Keratinocyte (primary cell): Measurements from ENCODE around the gene ANG. TPM values are rescaled to one million over a fixed set of nuclear protein-coding genes. Genes with fewer than 3 reads are reported as not detected.
A peak's percentile ranks its signal among the peaks of the same experiment; 100 is the strongest.

ENCODE experiments used
- DNase-seq: peaks from one replicate; pipeline ENCODE4 v3.0.0-alpha.2; 2011; ENCODE audit warnings: low read depth, missing footprints, low spot score
- FAIRE-seq: peaks from 2 replicates; lab custom pipeline; 2011; peaks lifted over from hg19 to GRCh38; lab: Jason Lieb, UNC
- H2AFZ ChIP-seq: 2 replicates; pipeline ENCODE4 v1.6.0; 2012; ENCODE audit warnings: low read length, control low read depth, inconsistent platforms; ENCODE audit not compliant: control insufficient read depth
- H3K27ac ChIP-seq: 2 replicates; pipeline ENCODE4 v1.5.1; 2011; ENCODE audit warnings: low read length; ENCODE audit not compliant: control insufficient read depth, insufficient read depth
- H3K27me3 ChIP-seq: 3 replicates; pipeline ENCODE4 v1.6.0; 2011; ENCODE audit warnings: low read length; ENCODE audit not compliant: control insufficient read depth, insufficient read depth; ENCODE audit errors: extremely low read depth
- H3K36me3 ChIP-seq, 2 experiments: 2 replicates in 1 of 2; 3 replicates in 1 of 2; pipeline ENCODE4 v1.5.1; 2011; ENCODE audit warnings: low read length in 2 of 2, mild to moderate bottlenecking in 1 of 2; ENCODE audit not compliant: control insufficient read depth in 2 of 2, insufficient read depth in 2 of 2; ENCODE audit errors: extremely low read depth in 1 of 2
- H3K4me1 ChIP-seq: 3 replicates; pipeline ENCODE4 v1.5.1; 2011; ENCODE audit warnings: low read length; ENCODE audit not compliant: control insufficient read depth, insufficient read depth; ENCODE audit errors: extremely low read depth
- H3K4me2 ChIP-seq: 3 replicates; pipeline ENCODE4 v1.6.0; 2011; ENCODE audit warnings: low read depth, low read length; ENCODE audit not compliant: control insufficient read depth, insufficient read depth; ENCODE audit errors: extremely low read depth
- H3K4me3 ChIP-seq, 3 experiments: fragments of 200-600 bp in 1 of 3; sonication (generic) in 1 of 3; 2 replicates in 2 of 3; 3 replicates in 1 of 3; pipeline ENCODE4 v1.5.1; 2011 to 2016; ENCODE audit warnings: low read length in 3 of 3, mild to moderate bottlenecking in 3 of 3, control low read depth in 2 of 3, inconsistent platforms in 1 of 3, low read depth in 1 of 3, mixed read lengths in 1 of 3, mixed run types in 1 of 3, moderate library complexity in 1 of 3; ENCODE audit not compliant: control insufficient read depth in 2 of 3, insufficient read depth in 2 of 3; ENCODE audit errors: extremely low read depth in 1 of 3
- H3K79me2 ChIP-seq: 2 replicates; pipeline ENCODE4 v1.6.0; 2012; ENCODE audit warnings: low read length; ENCODE audit not compliant: control insufficient read depth, insufficient read depth
- H3K9ac ChIP-seq: 3 replicates; pipeline ENCODE4 v1.6.0; 2011; ENCODE audit warnings: low read length; ENCODE audit not compliant: control insufficient read depth, insufficient read depth; ENCODE audit errors: extremely low read depth
- H3K9me1 ChIP-seq: 3 replicates; pipeline ENCODE4 v1.6.0; 2011; ENCODE audit warnings: low read length; ENCODE audit not compliant: control insufficient read depth, insufficient read depth; ENCODE audit errors: extremely low read depth
- H3K9me3 ChIP-seq: 2 replicates; pipeline ENCODE4 v1.5.1; 2012; ENCODE audit warnings: low read depth, low read length; ENCODE audit not compliant: control insufficient read depth
- H4K20me1 ChIP-seq: 3 replicates; pipeline ENCODE4 v1.6.0; 2011; ENCODE audit warnings: low read length; ENCODE audit not compliant: control insufficient read depth, insufficient read depth; ENCODE audit errors: extremely low read depth
- CTCF ChIP-seq, 3 experiments: IDR thresholded peaks in 1 of 3; conservative IDR thresholded peaks in 1 of 3; optimal IDR thresholded peaks in 1 of 3; 2 replicates in 2 of 3; 3 replicates in 1 of 3; pipeline versions ENCODE3 to v1.5.1; 2011; ENCODE audit warnings: low read length in 3 of 3, mild to moderate bottlenecking in 3 of 3, moderate library complexity in 2 of 3, control low read depth in 1 of 3, inconsistent platforms in 1 of 3; ENCODE audit not compliant: insufficient read depth in 2 of 3; ENCODE audit errors: extremely low read depth in 1 of 3
- EZH2 ChIP-seq: IDR thresholded peaks from one replicate; pipeline ENCODE4 v1.6.1; 2012; ENCODE audit warnings: inconsistent platforms, mild to moderate bottlenecking, low read length, moderate library complexity
- dilution Hi-C: fragments of 300-500 bp; cut with MboI; formaldehyde crosslinking; loops from one replicate; pipeline ENCODE4 v1.7.0; 2020; ENCODE audit warnings: low sequenced_read_pairs; ENCODE audit not compliant: extremely low pct_ligation_motif_present
- polyA plus RNA-seq, 5 experiments: library from polyadenylated mRNA; depleted of rRNA in 3 of 5; stranded (reverse) in 3 of 5; stranded (forward) in 1 of 5; unstranded in 1 of 5; fragments of >200 nt; gene quantifications; 1 replicate in 1 of 5; 2 replicates in 3 of 5; 3 replicates in 1 of 5; pipeline versions ENCODE4 v1.2.1 to v1.2.3, GENCODE V29; 2011 to 2012; ENCODE audit warnings: missing spikeins in 2 of 5, low read depth in 1 of 5, low replicate concordance in 1 of 5

The ANG gene
- polyA plus RNA-seq, 1 donor (not counting 4 experiments of a cell fraction or from before 2014, with no cell fraction given) = 4.0 TPM

- FAIRE-seq (no peak), DNase-seq (no peak)
- Histone ChIP-seq H3K4me3 (no peak overlapping the region), H3K79me2 (no peaks in the 10 kb centered on the region), H3K4me2 (no peak overlapping the region), H3K4me1 (no peaks in the 10 kb centered on the region), H3K9me1 (no peaks in the 10 kb centered on the region), H4K20me1 (no peaks in the 10 kb centered on the region), H3K27ac (no peak overlapping the region), H3K27me3 (peaks cover 11% of the 10 kb centered on the region), H2AFZ (no peak overlapping the region), H3K9me3 (no peaks in the 10 kb centered on the region), H3K36me3 (no peaks in the 10 kb centered on the region), H3K9ac (no peak overlapping the region)
- dilution Hi-C loops = no loop called here
- TF ChIP-seq CTCF (optimal IDR thresholded peaks at IDR 0.05 in 1 of 3, IDR thresholded peaks at IDR 0.05 in 1 of 3, conservative IDR thresholded peaks at IDR 0.05 in 1 of 3; ENCODE audit: extremely low read depth in 1 of 3, insufficient read depth in 2 of 3, low read length in 3 of 3) (no peak), EZH2 (no peak)
Measured at GRCh38 chr14:20645481-20645880, 43.1 kb upstream of the ANG start.

- no peak for FAIRE-seq
- Histone ChIP-seq H3K9ac (no peak overlapping the region), H3K27ac (no peak overlapping the region)
Measured at GRCh38 chr14:20652996-20653975, 35.3 kb upstream of the ANG start.

More at GRCh38 chr14:20652996-20653975, 35.3 kb upstream of the ANG start:
- Histone ChIP-seq H2AFZ (peak overlapping the region; percentile 38), H3K9me3 (no peaks in the 10 kb centered on the region), H3K4me3 (peak overlapping the region; percentile 40 to 56 (median 54)), H3K27me3 (peaks cover 9% of the 10 kb centered on the region), H3K9me1 (no peaks in the 10 kb centered on the region), H3K4me1 (no peaks in the 10 kb centered on the region), H3K4me2 (peak overlapping the region; percentile 70), H4K20me1 (no peaks in the 10 kb centered on the region), H3K79me2 (no peaks in the 10 kb centered on the region), H3K36me3 (no peaks in the 10 kb centered on the region)
- DNase-seq = peak; percentile 86
- dilution Hi-C loops = no loop called here
- no peak for TF ChIP-seq CTCF (optimal IDR thresholded peaks at IDR 0.05 in 1 of 3, IDR thresholded peaks at IDR 0.05 in 1 of 3, conservative IDR thresholded peaks at IDR 0.05 in 1 of 3; ENCODE audit: extremely low read depth in 1 of 3, insufficient read depth in 2 of 3, low read length in 3 of 3)
- TF ChIP-seq EZH2 = no peak
